Activated CD4-positive, CD25-positive, alpha-beta regulatory T cell treated with anti-CD3 and anti-CD28 coated beads, Interleukin-2, amount 50 U/mL, for 24 hours (primary cell): ENCODE results near the gene OBSL1.
A peak's percentile ranks its signal among the peaks of the same experiment; 100 is the strongest.

Experiments used
- ATAC-seq, 2 donors: fragments of 150-1000 bp; cut with Tn5 transposase; one replicate each; pipeline ENCODE4 v1.10.0; 2021; ENCODE audit warnings: mild to moderate bottlenecking in 1 of 2, moderate library complexity in 1 of 2

Gene OBSL1

DNA sequence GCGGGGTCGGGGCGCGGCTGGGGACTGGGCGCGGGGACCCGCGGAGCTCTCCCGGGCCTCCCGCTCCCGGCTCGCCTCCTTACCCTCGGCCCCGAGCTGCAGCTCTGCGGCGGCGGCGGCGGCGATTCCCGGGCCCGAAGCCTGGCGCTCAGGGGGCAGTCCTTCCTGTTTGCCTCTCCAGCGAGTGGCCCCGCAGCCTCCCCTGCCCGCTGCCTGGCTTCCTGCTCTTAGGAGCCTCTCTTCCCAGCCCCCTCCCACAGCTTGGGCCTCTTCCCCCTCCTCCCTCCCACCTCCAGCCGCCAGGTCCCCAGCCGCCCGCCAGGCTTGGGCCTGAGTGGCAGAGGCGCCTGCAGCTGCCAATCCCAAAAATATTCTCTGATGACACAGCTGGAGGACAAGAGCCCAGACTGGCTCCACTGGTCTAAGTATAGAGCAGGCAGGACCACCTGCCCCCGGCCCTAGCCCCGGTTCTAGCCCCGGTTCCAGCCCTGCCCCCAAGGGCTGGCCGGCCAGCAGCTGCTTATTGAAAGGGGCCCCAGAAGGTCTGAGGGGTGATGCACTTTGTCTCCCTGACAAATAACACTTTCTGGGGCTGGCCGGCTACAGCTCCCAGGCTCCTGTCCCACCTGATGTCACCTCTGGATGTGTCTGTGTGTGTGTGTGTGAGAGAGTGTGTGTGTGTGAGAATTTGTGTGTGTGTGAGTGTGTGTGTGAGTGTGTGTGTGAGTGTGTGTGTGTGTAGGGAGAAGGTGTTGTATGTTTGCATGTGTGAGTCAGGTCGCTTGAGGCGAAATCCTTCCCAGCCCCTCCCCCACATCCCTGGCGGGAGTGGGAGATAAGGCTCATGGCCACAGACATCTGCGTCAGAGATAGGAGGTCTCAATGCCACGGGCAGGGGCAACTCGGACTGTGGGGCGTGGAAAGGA, at the start of gene OBSL1:
Gene OBSL1 (minus strand): TSS at position 229 of the 926 bp plus-strand sequence. CDS start 307 bp downstream, outside the sequence.
- no peak for ATAC-seq

DNA sequence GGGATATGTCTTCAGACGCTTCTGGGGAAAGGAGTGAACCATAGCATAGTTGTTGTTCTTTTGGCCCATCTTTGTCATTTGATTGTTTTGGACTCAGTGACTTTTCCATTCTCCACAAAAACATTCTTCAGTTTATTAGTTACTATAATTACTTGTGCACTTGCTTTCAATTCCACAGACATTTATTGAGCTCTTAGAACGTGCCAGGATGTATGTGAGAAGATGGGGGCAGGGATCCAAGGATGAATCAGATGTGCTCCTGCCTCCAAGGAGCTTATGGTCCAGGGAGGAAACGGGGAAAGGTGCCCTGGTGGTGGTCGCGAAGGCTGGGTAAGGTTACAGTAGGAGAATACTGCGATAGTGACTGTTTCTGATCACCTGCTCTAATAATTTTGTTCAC, 49.2 kb upstream of the OBSL1 start:
- no peak for ATAC-seq

DNA sequence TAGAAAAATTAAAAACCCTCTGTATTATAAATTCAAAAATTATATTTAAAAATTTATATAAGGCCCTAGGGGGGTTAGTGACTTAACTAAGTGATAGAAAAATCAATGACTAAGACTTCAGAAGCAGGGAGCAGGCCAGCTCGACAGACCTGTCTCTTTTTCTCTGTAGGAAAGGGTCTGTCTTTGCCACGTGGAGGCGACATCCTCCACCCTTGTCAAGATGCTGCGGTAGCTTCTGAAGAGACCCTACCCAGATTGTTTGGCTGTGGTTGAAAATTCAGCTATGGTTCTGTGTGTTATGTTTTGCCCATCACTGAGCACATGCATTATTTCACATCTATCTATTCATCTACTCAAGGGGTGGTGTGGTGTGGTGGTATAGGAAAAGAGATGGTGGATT, 47.9 kb upstream of the OBSL1 start:
- no peak for ATAC-seq

DNA sequence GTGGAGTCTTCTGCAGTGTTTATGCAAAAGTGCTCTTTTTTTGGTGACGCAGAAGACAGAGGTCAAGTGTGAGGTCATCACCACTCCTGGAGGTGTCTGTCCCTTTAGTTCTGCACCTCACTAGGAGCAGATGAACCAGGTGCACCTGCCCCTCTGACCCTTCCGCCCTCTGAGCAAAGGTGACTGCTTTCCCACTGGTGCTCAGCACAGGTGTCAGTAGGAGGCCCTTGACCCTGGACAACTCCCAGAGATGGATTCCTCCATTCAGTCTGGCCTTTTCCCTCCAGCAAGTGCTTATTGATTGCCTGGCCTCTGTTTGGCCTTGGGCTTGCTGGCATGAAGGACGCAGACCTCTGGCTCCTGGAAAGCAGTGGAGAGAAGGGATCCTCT, 47.4 kb upstream of the OBSL1 start:
- ATAC-seq, result no peak

DNA sequence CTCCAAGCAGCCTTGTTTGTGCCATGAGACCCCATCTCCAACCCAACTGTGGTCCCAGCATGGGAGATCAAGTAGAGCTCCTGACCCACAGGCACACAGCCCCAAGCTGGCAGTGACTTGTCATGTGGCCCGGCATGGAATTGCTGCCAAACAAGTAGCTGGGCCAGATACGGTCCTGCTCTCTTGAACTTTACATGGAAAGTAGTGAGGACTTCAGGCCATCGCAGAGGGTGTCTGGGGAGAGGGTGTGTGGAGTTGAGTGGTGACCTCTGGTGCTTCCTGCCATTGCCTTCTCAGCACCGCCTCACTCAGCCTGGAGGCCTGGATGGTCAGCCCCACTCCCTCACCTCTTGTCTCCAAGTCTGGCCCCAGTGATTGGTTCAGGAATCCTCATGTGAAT, 45.2 kb upstream of the OBSL1 start:
- ATAC-seq, result no peak

DNA sequence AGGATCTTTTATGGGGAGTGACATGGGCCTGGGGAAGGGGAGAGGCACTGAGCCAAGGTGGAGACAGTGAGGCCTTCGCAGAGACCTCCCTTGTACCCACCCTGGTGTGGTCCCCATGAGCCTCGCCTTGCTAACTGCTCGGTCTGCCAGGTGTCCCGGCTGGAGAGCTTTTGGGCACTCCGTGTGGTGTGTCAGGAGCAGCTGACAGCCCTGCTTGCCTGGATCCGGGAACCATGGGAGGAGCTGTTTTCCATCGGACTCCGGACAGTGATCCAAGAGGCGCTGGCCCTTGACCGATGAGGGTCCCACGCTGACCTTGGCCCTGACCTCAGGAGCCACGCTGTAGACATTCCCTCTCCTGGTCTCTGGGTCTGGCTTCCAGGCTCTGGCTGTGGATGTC, 44.6 kb upstream of the OBSL1 start:
- no peak for ATAC-seq

DNA sequence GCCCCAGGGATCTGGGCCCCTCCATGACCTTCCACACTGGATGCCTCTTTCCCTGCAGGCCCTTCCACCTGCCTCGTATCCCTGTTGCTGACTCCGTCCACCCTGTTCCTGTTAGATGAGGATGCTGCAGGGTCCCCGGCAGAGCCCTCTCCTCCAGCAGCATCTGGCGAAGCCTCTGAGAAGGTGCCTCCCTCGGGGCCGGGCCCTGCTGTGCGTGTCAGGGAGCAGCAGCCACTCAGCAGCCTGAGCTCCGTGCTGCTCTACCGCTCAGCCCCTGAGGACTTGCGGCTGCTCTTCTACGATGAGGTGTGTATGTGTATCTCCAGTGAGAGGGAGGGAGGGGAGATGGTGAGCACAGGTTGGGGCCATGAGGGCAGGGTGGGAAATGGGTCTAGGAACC, 43.7 kb upstream of the OBSL1 start:
- no peak for ATAC-seq

DNA sequence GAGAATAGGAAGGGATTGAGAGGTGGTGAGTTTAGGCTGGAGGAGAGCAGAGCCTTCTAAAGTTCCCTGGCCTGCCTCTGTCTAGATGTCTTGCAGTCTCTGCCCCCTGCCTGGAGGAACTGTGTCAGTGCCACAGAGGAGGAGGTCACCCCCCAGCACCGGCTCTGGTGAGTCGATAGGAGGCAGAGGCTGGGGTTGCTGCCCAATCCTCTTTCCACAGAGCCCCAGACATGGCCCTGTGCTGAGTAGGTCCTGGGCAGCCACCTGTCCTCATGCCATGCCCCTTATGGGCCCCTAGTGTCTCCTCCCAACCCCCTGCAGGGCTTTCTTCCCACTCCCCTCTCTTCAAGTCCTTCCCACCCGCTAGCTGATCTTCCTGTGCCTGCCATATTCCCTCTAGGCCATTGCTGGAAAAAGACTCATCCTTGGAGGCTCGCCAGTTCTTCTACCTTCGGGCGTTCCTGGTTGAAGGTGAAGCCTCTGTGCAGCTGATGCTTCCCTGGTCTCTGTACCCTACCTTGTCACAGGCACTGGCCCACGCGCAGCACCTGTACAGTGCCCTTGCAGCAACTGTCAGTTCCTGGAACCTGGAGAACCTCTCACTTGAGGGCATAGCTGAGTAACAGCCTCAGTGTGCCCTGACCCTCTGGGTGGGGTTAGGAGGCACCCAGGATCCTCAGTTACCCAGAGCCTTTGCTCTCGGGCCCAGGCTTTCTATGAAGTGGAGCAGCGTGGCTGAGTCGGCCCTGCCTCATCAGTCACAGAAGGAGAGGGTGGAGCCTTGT, 42.9 kb upstream of the OBSL1 start:
- no peak for ATAC-seq

DNA sequence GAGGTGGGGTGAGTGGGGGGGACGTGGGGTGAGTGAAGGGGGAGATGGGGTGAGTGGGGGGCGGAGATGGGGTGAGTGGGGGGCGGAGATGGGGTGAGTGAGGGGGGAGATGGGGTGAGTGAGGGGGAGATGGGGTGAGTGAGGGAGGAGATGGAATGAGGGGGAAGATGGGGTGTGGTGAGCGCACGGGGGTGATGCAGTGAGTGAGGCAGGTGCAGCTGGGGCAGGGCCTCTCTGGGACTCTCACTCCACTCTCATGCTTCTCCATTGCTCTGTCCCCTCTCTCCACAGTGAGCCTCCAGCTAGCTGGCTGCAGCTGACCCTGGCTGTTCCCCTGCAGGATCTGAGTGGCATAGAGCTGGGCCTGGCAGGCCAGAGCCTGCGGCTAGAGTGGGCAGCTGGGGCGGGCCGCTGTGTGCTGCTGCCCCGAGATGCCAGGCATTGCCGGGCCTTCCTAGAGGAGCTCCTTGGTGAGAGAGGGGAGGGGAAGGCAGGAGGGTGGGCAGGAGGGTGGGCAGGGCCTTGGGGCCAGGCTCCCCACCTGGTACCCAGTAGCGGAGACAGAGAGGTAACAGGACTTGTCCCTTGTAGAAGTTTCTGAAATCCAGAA, 42.2 kb upstream of the OBSL1 start:
- ATAC-seq, result no peak

DNA sequence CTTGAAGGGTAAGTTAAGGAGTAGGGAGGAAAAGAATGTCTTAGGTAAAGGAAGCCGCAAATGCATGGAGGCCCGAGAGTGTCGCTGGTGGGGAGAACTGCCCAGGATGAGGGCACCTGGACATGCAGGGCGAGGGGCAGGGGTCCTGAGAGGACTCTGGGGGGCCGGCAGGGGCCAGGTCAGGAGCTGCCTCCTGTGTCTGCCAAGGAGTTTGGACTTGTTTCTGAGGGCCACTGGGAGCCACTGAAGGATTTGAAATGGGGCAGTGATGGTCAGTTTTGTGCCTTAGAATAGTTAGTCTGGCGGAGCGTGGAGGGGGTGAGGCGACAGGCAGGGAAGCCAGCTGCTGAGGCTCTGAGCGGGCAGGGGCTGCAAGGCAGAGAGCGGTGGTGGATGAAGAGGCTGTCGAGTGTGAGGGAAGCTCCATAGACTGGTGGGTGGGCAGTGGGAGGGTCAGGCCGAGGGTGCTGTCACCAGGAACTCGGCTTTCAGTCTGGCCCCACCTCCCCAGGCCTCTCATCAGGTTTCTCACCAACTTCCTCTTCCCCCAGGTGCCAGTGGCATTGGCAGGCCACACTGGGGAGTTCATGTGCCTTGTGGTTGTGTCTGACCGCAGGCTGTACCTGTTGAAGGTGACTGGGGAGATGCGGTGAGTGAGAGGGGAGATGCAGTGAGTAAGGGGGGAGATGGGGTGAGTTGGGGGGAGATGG, 41.4 kb upstream of the OBSL1 start:
- ATAC-seq, result peak in 1 of 2 donors; percentile 41

DNA sequence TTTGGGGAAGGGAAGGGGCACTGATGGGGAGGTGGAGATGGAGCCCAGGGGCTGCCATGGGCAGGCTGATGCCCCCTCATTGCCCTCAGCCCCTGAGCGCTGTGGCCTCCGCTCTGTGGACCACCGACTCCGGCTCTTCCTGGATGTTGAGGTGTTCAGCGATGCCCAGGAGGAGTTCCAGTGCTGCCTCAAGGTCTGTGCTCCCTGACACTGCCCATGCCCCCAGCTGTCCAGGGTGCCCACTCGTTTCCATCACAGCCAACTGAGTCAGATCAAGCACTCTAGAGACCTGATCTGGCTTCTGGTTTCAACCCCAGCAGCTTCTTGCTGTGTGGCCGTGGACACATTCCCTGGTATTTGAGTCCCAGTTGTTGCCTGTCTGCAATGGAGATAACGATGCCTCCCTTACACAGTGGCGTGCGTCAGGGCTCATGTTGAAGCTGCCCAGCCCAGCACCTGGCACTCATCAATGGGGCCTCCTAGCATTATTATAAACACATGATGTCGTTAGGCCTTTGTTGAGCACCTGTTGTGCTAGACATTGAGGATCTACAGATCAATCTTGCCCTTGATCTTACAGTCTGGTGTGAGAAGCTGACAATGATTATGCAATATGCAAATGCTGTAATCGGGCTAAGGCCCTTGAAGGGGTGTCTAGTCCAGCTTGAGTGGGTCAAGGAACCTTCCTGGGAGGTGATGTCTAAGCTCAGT, 40.7 kb upstream of the OBSL1 start:
- no peak for ATAC-seq

DNA sequence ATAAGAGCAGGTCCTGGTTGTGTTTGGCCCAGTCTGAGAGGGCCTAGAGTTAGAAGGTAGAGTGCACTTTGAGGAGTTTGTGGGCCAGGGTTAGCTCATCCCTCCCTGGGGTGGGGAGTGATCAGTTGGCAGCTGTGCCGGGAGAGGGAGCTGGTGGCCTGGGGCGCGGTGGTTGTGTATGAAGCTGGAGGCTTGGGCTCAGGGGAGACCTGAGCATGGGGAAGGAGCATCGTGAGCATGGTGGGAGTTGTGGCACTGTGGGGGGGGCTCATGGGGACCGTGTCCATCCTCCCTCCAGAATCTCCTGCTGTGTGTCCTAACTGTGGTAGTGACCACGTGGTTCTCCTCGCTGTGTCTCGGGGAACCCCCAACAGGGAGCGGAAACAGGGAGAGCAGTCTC, 40.0 kb upstream of the OBSL1 start:
- ATAC-seq, result no peak

DNA sequence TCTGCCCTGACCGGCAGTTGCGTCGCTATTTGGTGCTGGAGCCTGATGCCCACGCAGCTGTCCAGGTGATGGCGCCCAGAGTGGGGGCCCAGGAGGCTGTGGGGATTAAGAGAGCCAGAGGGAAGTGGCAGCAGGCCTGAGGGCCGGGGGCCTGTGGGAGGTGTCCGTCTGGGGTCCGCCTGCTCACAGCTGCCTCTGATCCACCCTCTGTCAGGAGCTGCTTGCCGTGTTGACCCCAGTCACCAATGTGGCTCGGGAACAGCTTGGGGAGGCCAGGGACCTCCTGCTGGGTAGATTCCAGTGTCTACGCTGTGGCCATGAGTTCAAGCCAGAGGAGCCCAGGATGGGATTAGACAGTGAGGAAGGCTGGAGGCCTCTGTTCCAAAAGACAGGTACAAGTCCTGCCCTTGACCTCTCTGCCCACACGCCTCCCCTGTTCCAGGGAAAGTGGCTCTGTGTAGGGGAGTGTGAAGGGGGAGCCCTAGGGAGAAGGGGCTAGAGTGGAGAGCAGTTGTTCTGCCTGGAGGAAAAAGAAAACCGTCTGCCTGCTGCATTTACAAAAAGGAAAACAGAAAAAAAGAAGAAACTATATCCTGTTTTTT, 37.9 kb upstream of the OBSL1 start:
- ATAC-seq, result no peak

DNA sequence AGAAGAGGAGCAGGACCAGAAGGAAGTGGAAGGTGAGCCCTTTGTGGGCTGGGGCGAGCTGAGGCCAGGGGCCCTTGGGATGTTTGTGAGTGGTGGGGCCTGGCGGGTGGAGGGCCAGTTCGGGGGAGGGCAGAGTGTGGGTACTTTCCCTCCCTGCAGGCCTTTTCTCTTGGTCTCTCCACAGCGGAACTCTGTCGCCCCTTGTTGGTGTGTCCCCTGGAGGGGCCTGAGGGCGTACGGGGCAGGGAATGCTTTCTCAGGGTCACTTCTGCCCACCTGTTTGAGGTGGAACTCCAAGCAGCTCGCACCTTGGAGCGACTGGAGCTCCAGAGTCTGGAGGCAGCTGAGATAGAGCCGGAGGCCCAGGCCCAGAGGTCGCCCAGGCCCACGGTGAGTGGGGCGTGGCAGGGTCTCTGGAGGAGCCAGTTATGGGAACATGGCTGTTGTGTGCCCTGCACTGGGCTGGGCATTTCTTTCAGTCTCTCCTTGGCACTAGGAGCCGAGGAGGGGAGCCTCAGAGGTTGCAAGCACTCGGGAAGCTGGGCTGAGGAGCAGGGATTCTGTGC, 37.1 kb upstream of the OBSL1 start:
- no peak for ATAC-seq

DNA sequence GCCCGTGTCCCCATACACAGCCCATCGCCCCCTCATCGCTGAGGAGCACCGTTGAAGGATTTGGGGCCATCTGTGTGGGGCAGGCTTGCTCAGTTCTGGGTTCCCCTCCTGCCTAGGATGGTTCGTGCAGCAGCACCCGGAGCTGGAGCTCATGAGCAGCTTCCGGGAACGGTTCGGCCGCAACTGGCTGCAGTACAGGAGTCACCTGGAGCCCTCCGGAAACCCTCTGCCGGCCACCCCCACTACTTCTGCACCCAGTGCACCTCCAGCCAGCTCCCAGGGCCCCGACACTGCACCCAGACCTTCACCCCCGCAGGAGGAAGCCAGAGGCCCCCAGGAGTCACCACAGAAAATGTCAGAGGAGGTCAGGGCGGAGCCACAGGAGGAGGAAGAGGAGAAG, 36.6 kb upstream of the OBSL1 start:
- ATAC-seq, result no peak

DNA sequence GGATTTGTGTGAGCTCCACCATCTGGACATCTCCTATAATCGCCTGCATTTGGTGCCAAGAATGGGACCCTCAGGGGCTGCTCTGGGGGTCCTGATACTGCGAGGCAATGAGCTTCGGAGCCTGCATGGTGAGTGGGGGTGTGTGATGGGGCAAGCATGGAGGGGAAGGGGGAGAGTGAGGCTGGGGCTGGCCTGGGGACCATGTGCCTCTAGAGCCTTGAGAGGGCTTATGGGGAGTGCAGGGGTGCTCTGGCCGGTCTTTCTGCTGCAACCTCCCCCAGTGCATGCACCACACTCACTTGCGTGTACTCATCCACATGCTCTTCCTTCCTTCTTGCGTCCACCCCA, 34.2 kb upstream of the OBSL1 start:
- no peak for ATAC-seq

DNA sequence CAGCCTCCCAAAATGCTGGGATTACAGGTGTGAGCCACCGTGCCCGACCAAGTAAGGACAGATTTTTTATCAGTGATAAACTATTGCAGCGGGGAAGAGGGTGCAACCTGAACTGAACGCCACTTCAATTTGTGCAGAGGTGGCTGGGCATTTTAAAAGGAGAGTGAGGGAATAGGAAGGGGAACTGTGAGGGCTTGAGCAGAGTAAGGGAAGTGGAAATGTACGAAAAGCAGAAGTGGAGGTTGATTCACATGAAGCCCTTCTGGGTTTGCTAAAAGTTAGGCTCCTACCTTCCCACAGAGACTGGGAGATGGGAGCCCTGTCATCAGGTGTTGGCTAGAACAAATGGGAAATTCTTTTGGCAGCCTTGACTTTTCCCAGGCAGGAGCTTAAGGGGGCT, 32.4 kb upstream of the OBSL1 start:
- ATAC-seq, result no peak

DNA sequence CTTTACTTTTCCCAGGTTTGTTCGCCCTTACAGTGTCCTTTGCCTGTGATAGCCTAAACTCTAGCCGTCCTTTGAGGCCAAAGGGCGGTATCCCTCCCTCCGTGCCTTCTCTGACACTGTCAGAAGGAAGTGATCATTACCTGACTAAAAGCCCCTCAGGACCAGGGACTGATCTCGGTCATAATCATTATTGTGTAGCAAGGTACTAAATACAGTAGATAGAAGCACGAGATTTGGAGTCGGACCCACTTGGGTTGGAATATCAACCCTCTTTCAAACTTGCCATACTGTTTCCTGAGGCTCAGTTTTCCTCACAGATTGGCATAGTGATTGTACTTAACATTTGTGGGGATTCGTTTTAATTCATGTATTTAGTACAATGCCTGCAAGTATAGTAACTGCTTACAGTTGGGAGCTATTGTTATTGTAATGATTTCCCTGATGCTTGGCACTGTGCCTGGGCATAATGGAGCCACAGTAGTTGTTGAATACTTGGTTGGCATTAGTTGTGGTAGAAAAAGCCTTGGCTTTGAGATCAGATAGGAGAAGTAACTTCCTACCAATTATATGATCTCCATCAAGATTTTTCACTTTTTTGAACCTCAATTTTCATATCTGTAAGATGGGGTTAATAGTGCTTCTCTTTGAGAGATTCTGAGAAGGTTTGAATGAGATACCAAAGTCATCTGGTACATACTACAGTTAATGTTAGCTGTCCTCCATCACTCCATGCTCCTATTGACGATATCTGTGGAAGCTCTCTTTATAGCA, 27.2 kb upstream of the OBSL1 start:
- no peak for ATAC-seq

DNA sequence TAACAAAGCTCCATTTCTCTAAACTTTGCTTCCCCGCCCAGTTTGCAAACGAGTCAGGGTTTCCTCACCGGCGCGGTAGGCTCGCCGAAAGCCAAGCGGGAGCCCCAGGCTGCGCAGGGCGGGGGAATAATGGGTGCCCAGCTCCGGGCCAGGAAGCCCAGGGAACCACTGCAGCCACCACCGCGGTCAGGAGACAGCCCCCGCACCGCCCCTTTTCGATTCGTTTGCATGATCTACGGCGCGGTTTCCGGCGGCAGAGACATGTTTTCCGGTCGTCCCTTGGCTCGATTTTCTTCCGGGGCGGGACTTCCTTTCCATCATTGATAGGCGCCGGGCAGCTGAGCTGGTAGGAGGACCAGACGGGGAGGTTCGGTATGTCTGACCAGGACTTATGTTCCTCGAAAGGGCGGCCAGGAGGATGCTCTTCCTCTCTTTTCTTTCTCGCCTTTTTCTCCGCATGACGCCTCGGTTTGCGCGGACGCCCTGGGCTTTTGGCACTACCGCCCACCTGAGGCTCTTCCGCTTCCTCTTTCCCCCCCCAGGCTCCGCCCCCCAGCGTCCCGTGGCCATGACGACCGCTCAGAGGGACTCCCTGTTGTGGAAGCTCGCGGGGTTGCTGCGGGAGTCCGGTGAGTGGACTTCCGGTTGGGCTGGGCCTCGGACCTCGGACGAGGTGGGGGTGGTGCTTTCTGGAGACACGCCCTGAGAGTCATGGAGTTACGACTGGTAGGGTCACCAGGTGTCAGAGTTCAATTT, 26.4 kb upstream of the OBSL1 start, which contains the start of gene STK11IP:
Gene STK11IP (plus strand): TSS at position 306 of the 756 bp plus-strand sequence. CDS start 263 bp downstream, at position 569.
- ATAC-seq, result peak; percentile 91
